ENCODE data around the gene GTF3C5.
"Not testable (repeated sequence)": the region's sequence is repeated elsewhere in the genome, so short reads cannot be mapped to it uniquely, and the experiment has no call there.

Gene GTF3C5

GRCh38 chr9:133027134-133027533, 3.7 kb upstream of the GTF3C5 start:
- intact Hi-C loops (cut with DNase I): no loop called here
- DNase-seq: peak in 1 of 10 donors; percentile 9

- intact Hi-C loops (cut with DNase I): no loop called here
- DNase-seq: peak in 1 of 10 donors; percentile 2
Measured at GRCh38 chr9:133028221-133028620, 2.6 kb upstream of the GTF3C5 start.

- DNase-seq: peak in 1 of 10 donors; percentile 72
- intact Hi-C loops (cut with DNase I): loop anchor here (5.0 kb wide), 2 partner anchors 117 to 307 kb away; partner anchors contain the start of gene SURF6
Measured at GRCh38 chr9:133029994-133030316, 842 bp upstream of the GTF3C5 start.

- intact Hi-C loops (cut with DNase I): loop anchor here (5.0 kb wide), 2 partner anchors 116 to 306 kb away; partner anchors contain the start of gene SURF6
- DNase-seq: no peak
Measured at GRCh38 chr9:133031130-133031422, 279 bp downstream of the GTF3C5 start.

- DNase-seq: peak in 1 of 10 donors; percentile 8
- intact Hi-C loops (cut with DNase I): loop anchor here (5.0 kb wide), 2 partner anchors 116 to 306 kb away; partner anchors contain the start of gene SURF6
Measured at GRCh38 chr9:133031496-133031911, 707 bp downstream of the GTF3C5 start.

GRCh38 chr9:133032171-133032570, 1.4 kb downstream of the GTF3C5 start:
- intact Hi-C loops (cut with DNase I): loop anchor here (5.0 kb wide), 2 partner anchors 115 to 305 kb away; partner anchors contain the start of gene SURF6

GRCh38 chr9:133035669-133036068, 4.9 kb downstream of the GTF3C5 start:
- intact Hi-C loops (cut with DNase I): no loop called here
- DNase-seq: no peak

More at GRCh38 chr9:133032171-133032570, 1.4 kb downstream of the GTF3C5 start:
- peak in 1 of 10 donors; percentile 19 for DNase-seq

GRCh38 chr9:133037775-133038515, 7.1 kb downstream of the GTF3C5 start:
- peak in 1 of 10 donors; percentile 42 for DNase-seq
- intact Hi-C loops (cut with DNase I): no loop called here

GRCh38 chr9:133040892-133041479, 10.2 kb downstream of the GTF3C5 start:
- intact Hi-C loops (cut with DNase I): not testable (repeated sequence)
- DNase-seq: peak; percentile 49 to 96 (median 80)

- intact Hi-C loops (cut with DNase I): no loop called here
- peak in 2 of 10 donors; percentile 49 to 68 for DNase-seq
Measured at GRCh38 chr9:133041958-133042357, 11.2 kb downstream of the GTF3C5 start.

- DNase-seq: peak in 2 of 10 donors; percentile 71 to 72
- intact Hi-C loops (cut with DNase I): no loop called here
Measured at GRCh38 chr9:133042676-133043075, 11.9 kb downstream of the GTF3C5 start.

GRCh38 chr9:133043449-133044035, 12.7 kb downstream of the GTF3C5 start:
- intact Hi-C loops (cut with DNase I): no loop called here
- peak in 2 of 10 donors; percentile 72 to 79 for DNase-seq

- intact Hi-C loops (cut with DNase I): no loop called here
Measured at GRCh38 chr9:133044125-133044524, 13.3 kb downstream of the GTF3C5 start.

GRCh38 chr9:133044661-133045060, 13.9 kb downstream of the GTF3C5 start:
- peak in 2 of 10 donors; percentile 78 to 82 for DNase-seq
- intact Hi-C loops (cut with DNase I): loop anchor here (5.0 kb wide), 1 partner anchor 58 kb away; no protein-coding TSS in a partner anchor

More at GRCh38 chr9:133044125-133044524, 13.3 kb downstream of the GTF3C5 start:
- peak in 2 of 10 donors; percentile 43 to 50 for DNase-seq

GRCh38 chr9:133045132-133045531, 14.3 kb downstream of the GTF3C5 start:
- intact Hi-C loops (cut with DNase I): loop anchor here (5.0 kb wide), 1 partner anchor 57 kb away; no protein-coding TSS in a partner anchor

GRCh38 chr9:133046196-133046899, 15.6 kb downstream of the GTF3C5 start:
- DNase-seq: peak in 3 of 10 donors; percentile 56 to 63 (median 57)
- intact Hi-C loops (cut with DNase I): loop anchor here (5.0 kb wide), 1 partner anchor 56 kb away; no protein-coding TSS in a partner anchor

More at GRCh38 chr9:133045132-133045531, 14.3 kb downstream of the GTF3C5 start:
- peak in 2 of 10 donors; percentile 73 to 77 for DNase-seq

- peak in 3 of 10 donors; percentile 54 to 74 (median 59) for DNase-seq
- intact Hi-C loops (cut with DNase I): loop anchor here (5.0 kb wide), 1 partner anchor 55 kb away; no protein-coding TSS in a partner anchor
Measured at GRCh38 chr9:133046900-133047295, 16.1 kb downstream of the GTF3C5 start.

- intact Hi-C loops (cut with DNase I): loop anchor here (2.0 to 5.0 kb wide), 2 partner anchors 54 to 98 kb away; no protein-coding TSS in a partner anchor
- peak in 8 of 10 donors; percentile 35 to 92 (median 64) for DNase-seq
Measured at GRCh38 chr9:133048595-133048994, 17.8 kb downstream of the GTF3C5 start.

- intact Hi-C loops (cut with DNase I): loop anchor here (2.0 to 5.0 kb wide), 2 partner anchors 53 to 98 kb away; no protein-coding TSS in a partner anchor
- peak in 1 of 10 donors; percentile 74 for DNase-seq
Measured at GRCh38 chr9:133049043-133049442, 18.2 kb downstream of the GTF3C5 start.

- DNase-seq: peak in 6 of 10 donors; percentile 38 to 94 (median 52)
- intact Hi-C loops (cut with DNase I): no loop called here
Measured at GRCh38 chr9:133050142-133050541, 19.3 kb downstream of the GTF3C5 start.

Measured in posterior cingulate gyrus (tissue), 11 donors.